Naive B cell (primary cell): Measurements from ENCODE around the gene BASP1. TPM values are rescaled to one million over a fixed set of nuclear protein-coding genes. Genes with fewer than 3 reads are reported as not detected.
"Not testable (repeated sequence)": the region's sequence is repeated elsewhere in the genome, so short reads cannot be mapped to it uniquely, and the experiment has no call there.

ENCODE experiments used
- ATAC-seq, 2 donors: fragments of 150-1000 bp; cut with Tn5 transposase; 2 replicates each; pipeline ENCODE4 v1.10.0; 2021; ENCODE audit warnings: low read depth in 2 of 2, mild to moderate bottlenecking in 2 of 2, moderate library complexity in 2 of 2
- DNase-seq: peaks from one replicate; pipeline ENCODE4 v3.0.0; 2022
- H3K27ac Mint-ChIP-seq, 6 donors: one replicate each; pipeline ENCODE4 v1.8.0; 2020 to 2022; ENCODE audit warnings: mild to moderate bottlenecking in 6 of 6, mixed read lengths in 6 of 6, moderate library complexity in 5 of 6, inconsistent platforms in 2 of 6
- H3K27me3 Mint-ChIP-seq, 3 donors: one replicate each; pipeline ENCODE4 v1.8.0; 2021 to 2022; ENCODE audit warnings: mixed read lengths in 3 of 3, mild to moderate bottlenecking in 1 of 3
- H3K36me3 Mint-ChIP-seq, 2 donors: one replicate each; pipeline ENCODE4 v1.8.0; 2020 to 2022; ENCODE audit warnings: mixed read lengths in 2 of 2, inconsistent platforms in 1 of 2, mild to moderate bottlenecking in 1 of 2
- H3K4me1 Mint-ChIP-seq, 3 donors: one replicate each; pipeline ENCODE4 v1.8.0; 2020 to 2022; ENCODE audit warnings: mixed read lengths in 3 of 3, inconsistent platforms in 1 of 3, mild to moderate bottlenecking in 1 of 3, moderate library complexity in 1 of 3
- H3K4me3 Mint-ChIP-seq, 8 donors: one replicate each; pipeline ENCODE4 v1.8.0; 2020 to 2022; ENCODE audit warnings: mild to moderate bottlenecking in 8 of 8, mixed read lengths in 8 of 8, moderate library complexity in 8 of 8, inconsistent platforms in 2 of 8
- H3K9me3 Mint-ChIP-seq, 7 donors: one replicate each; pipeline ENCODE4 v1.8.0; 2020 to 2022; ENCODE audit warnings: mixed read lengths in 7 of 7, mild to moderate bottlenecking in 5 of 7, inconsistent platforms in 2 of 7, moderate library complexity in 1 of 7
- polyA plus RNA-seq, 6 donors: library from polyadenylated mRNA; unstranded; fragments of 300-500 nt; fragmentation: Illumina TruSeq; gene quantifications; one replicate each; pipeline ENCODE4 v1.2.3, GENCODE V29; 2021; ENCODE audit warnings: low read depth in 6 of 6

BASP1 gene
- polyA plus RNA-seq, 6 donors from 2014 or later: 64.4 to 149 (median 82.2) TPM

GRCh38 chr5:17311811-17312210, 94.4 kb downstream of the BASP1 start:
- not testable (repeated sequence) for DNase-seq, H3K27me3 Mint-ChIP-seq, H3K9me3 Mint-ChIP-seq, H3K27ac Mint-ChIP-seq, ATAC-seq, H3K36me3 Mint-ChIP-seq, H3K4me3 Mint-ChIP-seq
- peaks cover 15 to 25% (median 22%) of the 10 kb centered on the region in 3 donors for H3K4me1 Mint-ChIP-seq

GRCh38 chr5:17312358-17312757, 94.9 kb downstream of the BASP1 start:
- Mint-ChIP-seq H3K27me3 (no peaks in the 10 kb centered on the region), H3K4me1 (peaks cover 21 to 31% (median 27%) of the 10 kb centered on the region in 3 donors), H3K36me3 (no peaks in the 10 kb centered on the region), H3K4me3 (no peak overlapping the region), H3K27ac (no peak overlapping the region), H3K9me3 (peaks cover 0 to 2% (median 0%) of the 10 kb centered on the region in 7 donors)
- ATAC-seq (no peak), DNase-seq (no peak)

GRCh38 chr5:17314907-17315471, 97.6 kb downstream of the BASP1 start:
- Mint-ChIP-seq H3K4me1 (peaks cover 41 to 57% (median 52%) of the 10 kb centered on the region in 3 donors), H3K27ac (peak overlapping the region in 5 of 6 donors; percentile 6 to 79 (median 44)), H3K9me3 (peaks cover 0 to 12% (median 7%) of the 10 kb centered on the region in 7 donors), H3K4me3 (peak overlapping the region in 2 of 8 donors; percentile 2 to 23), H3K36me3 (no peaks in the 10 kb centered on the region), H3K27me3 (no peaks in the 10 kb centered on the region)
- DNase-seq (peak; percentile 37), ATAC-seq (peak; percentile 17 to 37)

- no peak for ATAC-seq
- Mint-ChIP-seq H3K27ac (peak overlapping the region in 3 of 6 donors; percentile 13 to 79 (median 53)), H3K4me1 (peaks cover 47 to 62% (median 58%) of the 10 kb centered on the region in 3 donors)
Observed at GRCh38 chr5:17315710-17316221, 98.3 kb downstream of the BASP1 start.

GRCh38 chr5:17316970-17317459, 99.6 kb downstream of the BASP1 start:
- Mint-ChIP-seq H3K36me3 (no peaks in the 10 kb centered on the region), H3K4me1 (peaks cover 48 to 62% (median 58%) of the 10 kb centered on the region in 3 donors), H3K27ac (peak overlapping the region in 5 of 6 donors; percentile 71 to 95 (median 90)), H3K9me3 (peaks cover 0 to 12% (median 7%) of the 10 kb centered on the region in 7 donors), H3K27me3 (no peaks in the 10 kb centered on the region), H3K4me3 (peak overlapping the region; percentile 14 to 89 (median 82))
- ATAC-seq (peak; percentile 55 to 60), DNase-seq (peak; percentile 62)

More at GRCh38 chr5:17315710-17316221, 98.3 kb downstream of the BASP1 start:
- Mint-ChIP-seq H3K4me3 (peak overlapping the region in 1 of 8 donors; percentile 38), H3K27me3 (no peaks in the 10 kb centered on the region), H3K36me3 (no peaks in the 10 kb centered on the region), H3K9me3 (peaks cover 0 to 12% (median 7%) of the 10 kb centered on the region in 7 donors)
- no peak for DNase-seq

GRCh38 chr5:17317473-17317872, 100.0 kb downstream of the BASP1 start:
- ATAC-seq (no peak), DNase-seq (peak; percentile 3)
- H3K9me3 Mint-ChIP-seq: peaks cover 0 to 12% (median 7%) of the 10 kb centered on the region in 7 donors
- peaks cover 48 to 62% (median 58%) of the 10 kb centered on the region in 3 donors for H3K4me1 Mint-ChIP-seq
- peak overlapping the region; percentile 86 to 95 (median 92) for H3K27ac Mint-ChIP-seq
- H3K36me3 Mint-ChIP-seq: no peaks in the 10 kb centered on the region
- H3K27me3 Mint-ChIP-seq: no peaks in the 10 kb centered on the region
- peak overlapping the region; percentile 14 to 91 (median 84) for H3K4me3 Mint-ChIP-seq

GRCh38 chr5:17319095-17319494, 101.7 kb downstream of the BASP1 start:
- not testable (repeated sequence) for ATAC-seq, H3K27me3 Mint-ChIP-seq, DNase-seq, H3K36me3 Mint-ChIP-seq
- Mint-ChIP-seq H3K4me1 (peaks cover 48 to 62% (median 58%) of the 10 kb centered on the region in 3 donors), H3K9me3 (peaks cover 0 to 12% (median 7%) of the 10 kb centered on the region in 7 donors), H3K4me3 (peak overlapping the region in 4 of 8 donors; percentile 46 to 86 (median 82)), H3K27ac (peak overlapping the region in 4 of 6 donors; percentile 87 to 95 (median 94))

- Mint-ChIP-seq H3K4me3 (no peak overlapping the region), H3K27me3 (no peaks in the 10 kb centered on the region), H3K4me1 (peaks cover 0 to 5% (median 0%) of the 10 kb centered on the region in 3 donors), H3K9me3 (peaks cover 0 to 3% (median 0%) of the 10 kb centered on the region in 7 donors), H3K36me3 (no peaks in the 10 kb centered on the region), H3K27ac (peak overlapping the region in 2 of 6 donors; percentile 14 to 72)
- no peak for ATAC-seq
- DNase-seq: no peak
Observed at GRCh38 chr5:17325770-17326599, 108.6 kb downstream of the BASP1 start.
